Activated CD8-positive, alpha-beta T cell treated with anti-CD3 and anti-CD28 coated beads for 36 hours (primary cell): ENCODE data around the gene ABHD1. TPM values are rescaled to one million over a fixed set of nuclear protein-coding genes. Genes with fewer than 3 reads are reported as not detected.

Experiments
- ATAC-seq: fragments of 200-7000 bp; cut with Tn5 transposase; one replicate; pipeline ENCODE4 v1.10.0; 2021; ENCODE audit warnings: mild to moderate bottlenecking, moderate library complexity
- CTCF ChIA-PET: fragments of 350-600 bp; sonication (Branson Sonifier 250); formaldehyde crosslinking; loops from one replicate; lab custom pipeline; 2021; ENCODE audit warnings: antibody characterized with exemption; lab: Charles Lee
- POLR2A ChIA-PET: fragments of 350-600 bp; sonication (Branson Sonifier 250); formaldehyde crosslinking; loops from one replicate; lab custom pipeline; 2021; ENCODE audit warnings: antibody characterized with exemption; lab: Charles Lee
- DNase-seq: peaks from one replicate; pipeline ENCODE4 v3.0.0-alpha.2; 2020
- H3K27ac Mint-ChIP-seq: one replicate; pipeline ENCODE4 v1.8.0; 2021; ENCODE audit warnings: mild to moderate bottlenecking, mixed read lengths
- H3K27me3 Mint-ChIP-seq: one replicate; pipeline ENCODE4 v1.8.0; 2021; ENCODE audit warnings: mixed read lengths
- H3K36me3 Mint-ChIP-seq: one replicate; pipeline ENCODE4 v1.8.0; 2021; ENCODE audit warnings: low read depth, mixed read lengths
- H3K4me1 Mint-ChIP-seq: one replicate; pipeline ENCODE4 v1.8.0; 2021; ENCODE audit warnings: low read depth, mixed read lengths
- H3K4me3 Mint-ChIP-seq: one replicate; pipeline ENCODE4 v1.8.0; 2021; ENCODE audit warnings: mild to moderate bottlenecking, moderate library complexity, mixed read lengths
- H3K9me3 Mint-ChIP-seq: one replicate; pipeline ENCODE4 v1.8.0; 2021; ENCODE audit warnings: mixed read lengths
- CTCF ChIP-seq: fragments of 200-600 bp; IDR thresholded peaks from one replicate; pipeline ENCODE4 v1.8.0; 2022; ENCODE audit warnings: antibody characterized with exemption, mild to moderate bottlenecking
- intact Hi-C: fragments of 100-400 bp; cut with micrococcal nuclease; formaldehyde crosslinking; loops from one replicate; pipeline ENCODE4 v1.10.0; 2022
- total RNA-seq, 2 experiments: library from RNA; stranded (reverse); gene quantifications; one replicate each; pipeline ENCODE4 v1.2.3, GENCODE V29; 2021

ABHD1 gene
- total RNA-seq, 2 experiments from 2014 or later, result 0.36 to 0.50 TPM

GRCh38 chr2:27179344-27180000 is 55.9 kb downstream of the ABHD1 start:
- H3K36me3 Mint-ChIP-seq, result no peaks in the 10 kb centered on the region
- no peak overlapping the region for H3K27ac Mint-ChIP-seq
- POLR2A ChIA-PET, result no interaction called here
- DNase-seq, result no peak
- TF ChIP-seq CTCF, result no peak
- CTCF ChIA-PET, result interaction anchor here (1.1 to 2.3 kb wide), 2 partner anchors 9 to 80 kb away, joined by 4 to 11 read pairs; no protein-coding TSS in a partner anchor
- intact Hi-C loops, result no loop called here
- ATAC-seq, result no peak
- H3K4me3 Mint-ChIP-seq, result no peak overlapping the region
- H3K27me3 Mint-ChIP-seq, result peaks cover 25% of the 10 kb centered on the region
- H3K4me1 Mint-ChIP-seq, result no peaks in the 10 kb centered on the region
- no peaks in the 10 kb centered on the region for H3K9me3 Mint-ChIP-seq

Other genes starting within 250 kb of the ABHD1 start
- gene MAPRE3, start 153.2 kb upstream of the ABHD1 start, total RNA-seq, result 1 to 10 TPM; 1.6 to 1.7 TPM
- 10 to 100 TPM; 54.1 to 58.9 TPM for gene TMEM214, start 90.8 kb upstream of the ABHD1 start, total RNA-seq
- 10 to 100 TPM; 12.2 to 16.4 TPM for gene AGBL5, start 72.1 kb upstream of the ABHD1 start, total RNA-seq
- 100 to 1,000 TPM; 257 to 262 TPM for gene OST4, start 52.2 kb upstream of the ABHD1 start, total RNA-seq
- under 1 TPM; 0.61 to 0.63 TPM for gene EMILIN1, start 45.2 kb upstream of the ABHD1 start, total RNA-seq
- gene KHK, start 37.0 kb upstream of the ABHD1 start, total RNA-seq, result 1 to 10 TPM; 6.7 to 9.5 TPM
- gene CGREF1, start 4.7 kb upstream of the ABHD1 start, total RNA-seq, result 1 to 10 TPM; 3.7 to 4.3 TPM
- gene PREB, start 10.8 kb downstream of the ABHD1 start, total RNA-seq, result 10 to 100 TPM; 60.5 to 63.2 TPM
- gene PRR30, start 15.6 kb downstream of the ABHD1 start, total RNA-seq, result not detected
- gene TCF23, start 25.2 kb downstream of the ABHD1 start, total RNA-seq, result not detected
- 10 to 100 TPM; 62.6 to 65.2 TPM for gene ATRAID, start 88.2 kb downstream of the ABHD1 start, total RNA-seq
- 10 to 100 TPM; 34.9 to 37.7 TPM for gene SLC5A6, start 88.5 kb downstream of the ABHD1 start, total RNA-seq
- 100 to 1,000 TPM; 125 to 127 TPM for gene CAD, start 93.6 kb downstream of the ABHD1 start, total RNA-seq
- gene SLC30A3, start 139.2 kb downstream of the ABHD1 start, total RNA-seq, result under 1 TPM; 0.32 to 0.43 TPM
- gene DNAJC5G, start 151.6 kb downstream of the ABHD1 start, total RNA-seq, result not detected
- gene TRIM54, start 158.6 kb downstream of the ABHD1 start, total RNA-seq, result under 1 TPM; 0.16 to 0.23 TPM
- gene UCN, start 184.6 kb downstream of the ABHD1 start, total RNA-seq, result 1 to 10 TPM; 2.5 to 2.7 TPM
- gene MPV17, start 199.3 kb downstream of the ABHD1 start, total RNA-seq, result 10 to 100 TPM; 72.3 to 85.1 TPM
- 10 to 100 TPM; 57.6 to 63.6 TPM for gene GTF3C2, start 232.9 kb downstream of the ABHD1 start, total RNA-seq
- gene EIF2B4, start 246.5 kb downstream of the ABHD1 start, total RNA-seq, result 10 to 100 TPM; 29.2 to 30.4 TPM
- gene SNX17, start 246.8 kb downstream of the ABHD1 start, total RNA-seq, result 10 to 100 TPM; 74.5 to 82.3 TPM